Amniotic stem cell (primary cell): ENCODE measurements around the gene TNS3.
"Not testable (repeated sequence)": the region's sequence is repeated elsewhere in the genome, so short reads cannot be mapped to it uniquely, and the experiment has no call there.

Experiments used
- DNase-seq: peaks from one replicate; lab custom pipeline; 2025; lab: John Stamatoyannopoulos, UW

TNS3 gene

DNA sequence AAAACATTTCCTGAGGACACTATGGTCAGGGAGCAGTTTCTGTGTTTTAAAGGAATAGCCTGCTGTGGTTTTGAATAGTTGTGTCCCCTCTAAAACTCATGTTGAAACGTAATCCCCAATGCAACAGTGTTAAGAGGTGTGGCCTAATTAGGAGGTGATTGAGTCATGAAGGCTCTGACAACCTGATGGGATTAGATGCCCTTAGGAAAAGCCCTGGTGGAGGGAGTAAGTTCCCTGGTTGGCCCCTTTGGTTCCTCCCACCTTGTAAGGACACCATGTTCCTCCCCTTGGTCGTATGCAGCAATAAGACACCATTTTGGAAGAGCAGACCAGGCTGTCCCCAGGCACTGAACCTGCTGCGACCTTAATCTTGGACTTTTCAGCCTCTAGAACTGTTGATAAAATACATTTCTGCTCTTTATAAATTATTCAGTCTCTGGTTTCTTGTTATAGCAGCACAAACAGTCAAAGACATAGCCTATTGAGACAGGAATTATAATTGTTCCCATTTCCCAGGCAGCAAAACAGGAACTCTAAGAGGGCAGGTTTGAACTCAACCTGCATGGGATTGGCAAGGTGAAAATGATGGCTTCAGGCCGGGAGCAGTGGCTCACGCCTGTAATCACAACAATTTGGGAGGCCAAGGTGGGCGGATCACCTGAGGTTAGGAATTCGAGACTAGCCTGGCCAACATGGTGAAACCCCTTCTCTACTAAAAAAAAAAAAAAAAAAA lies 20.5 kb upstream of the TNS3 start:
- no peak for DNase-seq

DNA sequence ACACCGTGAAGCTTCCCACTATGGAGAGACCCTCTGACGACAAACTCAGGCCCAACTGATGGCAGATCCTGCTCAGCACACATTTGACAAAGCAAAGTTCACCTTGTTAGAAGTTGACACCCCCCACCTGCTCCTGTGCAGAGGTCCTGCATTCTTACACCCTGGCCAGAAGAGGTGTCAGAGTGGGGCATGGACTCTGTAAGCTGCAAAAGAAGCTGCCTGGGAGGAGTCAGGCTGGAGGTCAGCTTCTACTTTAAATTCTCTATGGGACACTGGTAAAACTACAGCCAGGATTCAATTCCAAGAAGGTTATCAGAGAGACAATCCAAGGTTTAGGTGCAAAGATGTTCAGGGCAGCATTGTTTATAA lies 20.0 kb upstream of the TNS3 start:
- no peak for DNase-seq

DNA sequence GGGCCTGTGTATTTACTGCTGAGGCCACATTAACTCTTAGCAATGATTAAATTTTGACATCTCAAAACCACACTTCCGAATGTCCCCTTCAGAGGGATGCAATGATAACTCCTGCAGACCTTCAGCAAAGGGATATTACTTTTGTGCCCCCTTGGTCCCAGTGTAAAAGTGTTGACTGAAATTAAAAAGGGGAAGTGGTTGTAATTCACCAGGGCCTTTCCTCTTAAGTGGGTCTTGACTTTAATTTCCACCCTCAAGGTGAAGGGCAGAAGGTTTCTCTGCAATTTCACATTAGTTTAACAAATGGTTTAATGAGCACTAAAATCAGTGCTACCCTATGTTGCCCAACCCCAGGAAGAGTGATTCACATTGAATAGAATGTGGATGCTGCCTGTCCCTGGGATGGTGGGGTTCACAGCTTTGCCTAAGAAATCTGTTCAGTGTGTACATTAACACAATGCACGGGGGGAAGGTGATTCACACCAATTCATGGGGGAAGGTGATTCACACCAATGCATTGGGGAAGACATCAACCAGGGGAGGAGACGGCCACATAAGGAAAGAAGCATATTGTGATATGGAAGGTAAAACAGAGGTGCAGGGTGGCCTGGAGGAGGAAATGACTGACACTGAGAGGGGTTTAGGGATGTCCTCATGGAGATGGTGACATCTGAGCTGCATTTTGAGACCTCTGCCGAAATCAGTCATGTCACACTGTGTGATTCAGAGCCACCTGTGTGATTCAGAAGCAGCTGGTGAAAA lies 19.4 kb upstream of the TNS3 start:
- DNase-seq, result peak; percentile 40

DNA sequence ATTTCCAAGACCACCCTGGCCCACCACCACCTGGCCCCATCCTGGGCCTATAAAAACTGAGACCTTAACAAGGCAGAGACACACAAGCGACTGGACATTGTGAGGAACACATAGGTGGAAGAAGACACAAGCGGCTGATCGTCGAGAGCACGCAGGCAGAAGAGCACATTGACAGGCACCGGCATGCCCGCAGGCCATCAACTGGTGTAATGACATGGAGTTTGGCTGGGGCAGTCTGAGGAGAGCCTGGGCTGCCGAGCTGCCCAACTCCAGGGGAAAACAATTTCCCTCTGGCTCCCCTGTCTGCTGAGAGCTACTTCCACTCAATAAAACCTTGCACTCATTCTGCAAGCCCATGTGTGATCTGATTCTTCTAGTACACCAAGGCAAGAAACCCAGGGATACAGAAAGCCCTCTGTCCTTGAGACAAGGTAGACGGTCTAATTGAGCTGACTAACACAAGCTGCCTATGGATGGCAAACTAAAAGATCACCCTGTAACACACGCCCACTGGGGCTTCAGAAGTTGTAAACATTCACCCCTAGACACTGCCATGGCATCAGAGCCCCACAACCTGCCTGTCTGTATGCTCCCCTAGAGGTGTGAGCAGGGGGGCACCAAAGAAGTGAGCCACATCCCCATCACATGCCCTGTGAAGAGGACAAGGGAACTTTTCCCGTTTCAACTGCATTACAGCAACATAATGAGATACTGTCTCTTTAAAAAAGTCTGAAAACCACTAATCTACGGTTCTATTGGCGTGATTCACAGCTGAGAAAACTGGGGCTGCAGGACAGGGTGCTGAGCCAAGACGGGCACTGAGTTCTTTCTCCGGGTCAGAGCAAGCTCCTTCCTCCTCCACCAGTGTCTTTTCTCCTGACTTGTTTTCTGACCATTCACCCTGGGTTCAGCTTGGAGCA lies 18.5 kb upstream of the TNS3 start:
- DNase-seq, result no peak

DNA sequence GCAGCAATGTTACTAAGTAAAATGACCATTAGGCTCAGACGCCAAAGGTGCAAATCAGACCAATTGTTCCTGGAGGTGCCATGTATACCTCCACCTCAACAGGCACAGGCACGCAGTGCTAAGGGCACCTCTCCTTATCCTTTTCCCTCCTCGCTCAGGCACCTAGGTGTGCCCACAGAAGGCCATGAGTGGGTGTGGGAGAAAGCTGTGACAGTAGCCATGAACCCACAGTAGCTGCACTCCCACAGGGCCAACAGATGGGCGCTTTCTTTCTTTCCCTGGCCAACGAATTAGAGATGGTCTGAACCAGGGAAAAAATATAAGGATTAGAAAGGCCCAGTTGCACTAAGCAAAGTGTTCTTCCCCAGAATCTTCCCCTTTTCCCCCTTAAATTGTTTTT lies 15.5 kb upstream of the TNS3 start:
- DNase-seq, result no peak

DNA sequence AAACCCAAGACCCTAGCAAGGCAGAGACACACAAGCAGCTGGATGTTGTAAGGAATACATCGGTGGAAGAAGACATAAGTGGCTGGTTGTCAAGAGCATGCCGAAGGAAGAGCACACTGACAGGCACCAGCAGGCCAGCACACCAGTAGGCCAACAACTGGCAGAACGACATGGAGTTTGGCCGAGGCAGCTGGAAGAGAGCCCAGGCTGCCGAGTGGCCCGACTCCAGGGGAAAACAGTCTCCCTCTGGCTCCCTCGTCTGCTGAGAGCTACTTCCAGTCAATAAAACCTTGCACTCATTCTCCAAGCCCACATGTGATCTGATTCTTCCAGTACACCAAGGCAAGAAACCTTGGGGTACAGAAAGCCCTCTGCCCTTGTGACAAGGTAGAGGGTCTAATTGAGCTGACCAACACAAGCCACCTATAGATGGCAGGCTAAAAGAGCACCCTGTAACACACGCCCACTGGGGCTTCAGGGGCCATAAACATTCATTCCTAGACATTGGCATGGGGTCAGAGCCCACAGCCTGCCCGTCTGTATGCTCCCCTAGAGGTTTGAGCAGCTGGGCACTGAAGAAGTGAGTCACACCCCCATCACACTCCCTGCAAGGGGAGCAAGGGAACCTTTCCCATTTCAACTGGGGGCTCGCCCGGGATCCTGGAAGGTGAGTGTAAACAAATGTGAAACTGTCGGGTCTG lies 14.7 kb upstream of the TNS3 start:
- no peak for DNase-seq

DNA sequence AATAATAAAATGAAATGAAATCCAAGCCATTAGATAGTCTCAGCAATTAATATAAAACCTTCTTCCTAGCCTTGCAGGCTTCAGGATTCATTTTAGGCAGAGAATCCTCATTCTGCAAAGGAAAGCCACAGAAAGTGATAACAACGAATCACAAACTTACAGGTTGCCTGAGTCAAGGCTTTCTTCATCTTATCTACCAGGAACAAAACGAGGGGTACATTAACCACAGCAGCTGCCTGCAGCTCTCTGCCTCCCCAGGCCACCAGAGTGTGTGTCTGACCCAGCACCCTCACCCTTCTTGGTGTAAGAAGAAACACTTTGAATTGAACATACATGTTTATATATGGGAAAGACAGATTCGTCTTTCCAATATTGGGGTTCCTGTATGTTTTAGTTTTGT lies 12.5 kb upstream of the TNS3 start:
- DNase-seq, result no peak

DNA sequence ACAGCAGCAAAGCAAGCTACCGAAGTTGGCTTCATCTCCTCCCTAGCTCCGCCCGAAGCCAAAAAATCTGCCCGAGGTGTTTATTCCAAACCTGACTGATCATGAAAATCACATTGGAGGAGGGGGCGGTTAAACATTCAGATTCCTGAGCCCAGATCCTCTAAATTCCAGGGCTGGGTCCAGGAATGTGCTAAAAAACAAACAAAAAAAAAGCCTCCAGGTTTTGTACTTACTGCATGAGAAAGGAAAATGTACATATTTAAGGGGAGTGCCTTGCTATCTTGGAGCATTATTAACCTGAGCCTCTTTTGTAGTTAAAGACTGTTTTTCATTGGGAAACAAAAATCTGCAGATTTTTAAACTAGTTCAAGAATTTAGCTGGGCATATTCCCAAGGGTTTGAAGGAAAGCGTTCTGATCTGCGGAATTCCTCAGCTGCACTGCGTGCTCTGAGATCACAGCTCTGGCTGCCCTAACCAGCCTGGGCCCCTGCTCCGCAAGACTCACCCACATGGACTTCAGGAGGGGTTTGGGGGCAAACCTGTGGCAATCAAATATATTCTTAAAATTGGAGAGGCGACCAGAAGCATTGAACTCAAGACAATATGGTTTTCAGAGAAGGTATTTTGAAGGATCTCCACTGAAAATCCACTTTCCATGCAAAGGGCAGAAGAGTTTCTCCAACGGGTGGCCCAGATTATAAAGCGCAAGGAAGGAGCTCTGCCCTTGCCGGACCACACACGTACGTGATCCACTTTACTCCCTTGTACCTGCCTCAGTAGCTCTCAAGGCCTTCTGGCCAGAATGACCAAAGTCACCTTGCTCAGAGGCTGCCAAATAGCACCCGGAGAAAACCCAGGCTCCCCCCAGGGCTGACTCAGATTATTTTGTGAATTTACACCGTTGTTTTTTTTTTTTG lies 10.0 kb upstream of the TNS3 start:
- DNase-seq, result no peak

DNA sequence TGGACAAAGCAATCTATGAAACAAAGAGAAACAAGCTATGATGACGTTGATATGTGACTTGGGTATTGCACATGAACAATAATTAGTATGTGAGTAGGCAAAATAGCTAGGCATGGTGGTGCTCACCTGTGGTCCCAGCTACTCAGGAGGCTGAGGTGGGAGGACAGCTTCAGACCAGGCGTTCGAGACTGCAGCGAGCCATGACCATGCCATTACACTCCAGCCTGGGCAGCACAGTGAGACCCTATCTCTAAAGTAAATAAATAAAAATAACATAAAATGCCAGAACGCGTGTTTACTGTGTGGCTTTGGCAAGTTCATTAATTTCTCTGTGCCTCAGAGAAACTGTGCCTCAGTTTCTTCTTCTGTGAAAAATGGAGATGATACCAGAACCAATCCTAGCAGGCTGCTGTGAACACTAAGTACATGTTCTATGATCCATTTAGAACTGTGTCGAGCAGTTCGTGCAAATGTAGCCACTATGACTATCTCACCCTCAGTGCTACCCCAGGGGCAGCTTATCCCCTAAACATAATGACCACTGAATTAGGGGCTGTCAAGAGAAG lies 9.3 kb upstream of the TNS3 start:
- no peak for DNase-seq

DNA sequence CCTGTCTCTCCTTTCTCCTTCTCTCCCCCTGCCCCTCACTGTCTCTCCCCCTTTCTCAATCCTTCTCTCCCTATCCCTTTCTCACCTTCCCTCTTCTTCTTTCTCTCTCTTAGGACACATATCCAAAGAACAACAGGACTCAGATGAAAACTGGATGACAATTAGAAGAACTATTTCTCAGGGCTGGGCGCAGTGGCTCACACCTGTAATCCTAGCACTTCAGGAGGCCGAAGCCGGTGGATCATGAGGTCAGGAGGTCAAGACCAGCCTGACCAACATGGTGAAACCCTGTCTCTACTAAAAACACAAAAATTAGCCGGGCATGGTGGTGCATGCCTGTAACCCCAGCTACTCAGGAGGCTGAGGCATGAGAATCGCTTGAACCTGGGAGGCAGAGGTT lies 8.3 kb upstream of the TNS3 start:
- DNase-seq, result not testable (repeated sequence)

DNA sequence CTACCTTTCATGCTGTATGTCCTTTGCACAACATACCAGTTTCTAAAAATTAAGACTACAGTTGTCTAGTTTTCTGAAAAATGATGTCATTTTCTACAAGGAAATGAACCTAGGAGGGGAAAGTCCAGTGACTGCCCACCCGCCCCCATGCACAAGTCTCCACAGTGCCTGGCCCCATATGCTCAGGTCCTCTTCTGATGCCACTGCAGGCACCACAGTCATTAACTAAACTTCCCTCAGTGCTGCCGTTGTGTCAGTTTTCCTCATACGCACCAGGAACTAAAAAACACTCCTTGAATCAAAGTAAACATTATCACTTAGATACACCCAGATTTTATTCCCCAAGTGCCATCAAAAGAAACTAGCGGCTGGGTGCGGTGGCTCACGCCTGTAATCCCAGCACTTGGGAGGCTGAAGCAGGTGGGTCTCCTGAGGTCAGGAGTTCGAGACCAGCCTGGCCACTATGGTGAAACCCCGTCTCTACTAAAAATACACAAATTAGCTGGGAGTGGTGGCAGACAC lies 6.9 kb upstream of the TNS3 start:
- no peak for DNase-seq

DNA sequence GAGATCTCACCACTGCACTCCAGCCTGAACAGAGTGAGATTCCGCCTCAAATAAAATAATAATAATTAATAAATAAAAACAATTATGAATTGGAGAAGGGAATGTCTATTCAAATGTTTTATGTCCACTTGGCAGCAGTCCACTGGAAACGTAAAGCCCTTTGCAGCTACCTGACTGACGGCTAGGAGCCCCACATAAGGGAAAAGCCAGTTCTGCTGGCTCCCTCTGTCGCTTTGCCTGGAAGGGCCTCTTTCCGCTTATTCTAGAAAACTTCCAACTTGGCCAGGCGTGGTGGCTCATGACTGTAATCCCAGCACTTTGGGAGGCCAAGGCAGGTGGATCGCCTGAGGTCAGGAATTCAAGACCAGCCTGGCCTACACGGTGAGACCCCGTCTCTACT lies 6.1 kb upstream of the TNS3 start:
- DNase-seq, result no peak

DNA sequence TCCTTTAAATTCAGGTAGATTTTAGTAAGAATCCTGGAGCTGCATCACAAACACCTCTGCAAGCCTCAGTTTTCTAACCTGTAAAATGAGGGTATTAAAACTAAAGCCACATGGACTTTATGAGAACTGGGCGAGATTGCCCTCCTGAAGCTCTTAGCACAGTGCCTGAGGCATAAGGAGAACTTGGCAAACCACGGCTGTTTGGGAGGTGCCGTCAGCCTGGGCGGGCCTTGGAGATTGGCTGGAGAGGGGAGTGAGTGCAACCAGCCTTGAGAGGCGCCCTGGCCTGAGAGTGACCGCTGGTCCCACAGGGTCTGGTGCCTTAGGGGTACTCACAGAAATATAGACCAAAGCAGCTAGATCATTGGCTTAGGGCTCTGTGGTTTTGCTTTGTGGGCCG lies 5.4 kb upstream of the TNS3 start:
- no peak for DNase-seq

DNA sequence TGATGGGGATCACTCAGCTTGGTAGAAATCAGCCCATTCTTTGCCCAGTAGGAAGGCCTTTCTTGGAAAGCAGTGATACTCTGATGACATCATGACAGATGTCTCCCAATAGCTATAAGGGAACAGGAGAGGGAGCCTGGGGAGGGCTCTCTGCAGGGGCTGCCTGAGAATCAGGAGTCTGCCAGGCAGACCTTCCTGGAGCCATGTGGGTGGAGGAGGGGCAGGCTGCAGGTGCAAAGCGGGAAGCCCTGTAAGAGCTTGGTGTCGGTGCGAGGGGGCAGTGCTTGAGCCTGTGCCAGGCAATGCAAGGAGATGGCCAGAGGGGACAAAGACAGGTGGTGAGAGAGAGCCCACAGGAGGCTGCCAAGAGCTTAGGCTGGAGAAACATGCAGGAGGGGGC lies 5.0 kb upstream of the TNS3 start:
- DNase-seq, result no peak

DNA sequence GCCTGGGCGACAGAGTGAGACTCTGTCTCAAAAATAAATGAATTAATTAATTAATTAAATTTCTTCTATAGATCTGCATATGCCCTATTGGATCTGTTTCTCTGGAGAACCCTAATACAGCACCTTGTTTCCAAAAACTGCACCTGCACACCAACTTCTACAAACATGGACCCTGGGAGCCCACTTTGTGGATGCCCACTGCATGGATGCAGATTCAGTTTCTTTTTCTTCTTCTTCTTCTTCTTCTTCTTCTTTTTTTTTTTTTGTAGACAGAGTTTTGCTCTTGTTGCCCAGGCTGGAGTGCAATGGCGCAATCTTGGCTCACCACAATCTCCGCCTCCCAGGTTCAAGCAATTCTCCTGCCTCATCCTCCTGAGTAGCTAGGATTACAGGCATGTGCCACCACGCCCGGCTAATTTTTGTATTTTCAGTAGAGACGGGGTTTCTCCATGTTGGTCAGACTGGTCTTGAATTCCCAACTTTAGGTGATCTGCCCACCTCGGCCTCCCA lies 4.3 kb upstream of the TNS3 start:
- not testable (repeated sequence) for DNase-seq

DNA sequence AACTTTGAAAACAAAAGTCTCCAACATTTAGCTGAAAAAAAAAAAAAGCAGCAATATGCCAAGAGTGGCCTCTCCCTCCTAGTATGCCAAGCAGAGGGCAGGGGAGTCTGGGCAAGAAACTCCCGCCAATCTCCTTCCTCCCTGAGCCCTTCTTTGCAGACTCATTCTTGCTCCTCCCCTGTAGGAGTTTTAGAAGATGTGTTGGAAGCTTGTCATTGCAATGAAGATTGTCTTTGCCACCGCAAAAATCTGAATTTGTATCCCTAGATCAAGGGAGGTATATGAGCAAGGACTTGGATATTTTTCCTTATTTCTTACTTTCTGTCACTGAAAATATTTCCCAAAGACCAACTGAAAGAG lies 2.6 kb upstream of the TNS3 start:
- DNase-seq, result no peak

DNA sequence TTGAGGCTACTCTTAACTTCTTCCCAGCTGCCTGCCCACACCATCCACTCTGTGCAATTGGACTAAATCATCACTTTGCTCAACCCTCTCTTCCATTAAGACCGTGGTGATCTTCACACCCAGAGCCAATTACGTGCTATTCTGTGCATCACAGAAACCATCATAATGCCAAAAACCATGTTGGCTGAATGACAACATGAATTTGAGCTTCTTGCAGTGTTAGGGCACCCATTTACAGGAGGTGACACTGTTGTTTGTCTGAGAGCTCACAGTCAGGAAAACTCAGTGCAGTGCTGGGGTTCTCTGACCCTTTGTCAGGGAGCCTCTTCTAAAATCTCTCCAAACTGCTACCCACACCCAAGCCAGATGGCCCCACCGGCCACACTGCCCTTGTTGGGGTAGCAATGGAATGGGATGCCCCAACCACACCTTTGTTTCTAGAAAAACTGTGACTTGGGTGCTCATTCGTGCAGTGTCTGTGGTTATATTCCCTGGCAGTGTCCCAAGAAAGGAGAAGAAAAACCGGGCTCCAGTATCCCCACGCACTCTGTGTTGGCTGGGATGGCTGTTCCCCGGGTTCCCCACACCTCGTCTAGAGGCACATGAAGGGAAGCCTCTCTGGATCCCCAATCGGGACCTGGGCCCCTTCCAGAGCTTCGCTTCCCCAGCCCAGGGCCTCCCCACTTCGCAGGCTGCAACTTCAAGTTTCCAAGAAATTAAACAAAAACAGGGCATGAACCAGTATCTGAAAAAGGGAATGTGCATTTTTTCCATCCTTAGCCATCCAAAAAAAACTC lies 2.0 kb upstream of the TNS3 start:
- no peak for DNase-seq

DNA sequence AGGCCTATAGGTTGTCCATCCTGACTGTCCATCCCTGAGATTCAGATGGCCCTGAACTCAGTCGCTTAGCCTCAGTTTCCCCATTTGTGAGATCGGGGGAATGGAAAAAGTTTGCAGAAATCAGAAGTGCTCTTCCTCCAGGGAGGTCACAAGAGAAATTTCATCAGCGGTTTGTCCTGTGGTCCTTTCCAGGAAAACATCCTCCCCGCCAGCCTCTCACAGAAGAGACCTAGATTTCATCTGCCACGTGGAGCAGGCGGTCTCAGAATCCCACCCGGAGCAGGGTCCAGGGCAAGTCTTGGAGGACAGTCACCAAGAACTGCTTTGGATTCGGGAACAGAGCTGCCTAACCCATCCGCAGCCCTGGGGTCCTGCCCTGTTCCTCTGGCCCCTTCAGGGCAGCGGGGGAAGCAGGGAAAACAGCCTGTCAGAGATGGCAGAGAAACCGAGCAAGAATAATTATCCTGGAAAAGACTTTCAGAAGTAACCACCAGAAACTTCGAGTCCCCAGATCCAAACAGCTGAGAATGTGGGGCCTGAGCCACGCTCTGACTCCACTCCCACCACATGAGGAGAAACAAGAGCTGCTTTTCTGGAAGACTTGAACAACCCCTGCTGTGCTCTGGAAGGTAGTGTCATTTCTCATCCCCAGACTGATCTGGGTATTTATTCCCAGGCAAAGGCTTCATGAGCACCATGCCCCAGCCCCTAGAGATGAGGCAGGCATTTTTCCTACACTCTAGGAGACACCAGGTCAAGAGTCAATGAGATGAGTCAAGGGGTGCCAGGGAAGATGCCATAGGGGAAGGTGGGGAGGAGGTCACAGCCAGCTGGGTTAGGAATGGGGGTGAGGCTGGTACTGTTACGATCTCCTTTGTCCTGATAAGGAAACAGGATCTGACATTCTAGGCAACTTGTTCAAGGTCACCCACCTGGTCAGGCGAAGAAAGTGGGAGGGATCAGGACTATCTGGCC lies 1.1 kb upstream of the TNS3 start:
- DNase-seq, result no peak
